SK-N-DZ (cell line): ENCODE measurements around the gene BAG5. TPM values are rescaled to one million over a fixed set of nuclear protein-coding genes. Genes with fewer than 3 reads are reported as not detected.
"Not testable (repeated sequence)": the region's sequence is repeated elsewhere in the genome, so short reads cannot be mapped to it uniquely, and the experiment has no call there.

Source experiments
- DNase-seq: peaks from one replicate; pipeline ENCODE4 v3.0.0-alpha.2; 2015; ENCODE audit warnings: low spot score
- polyA plus RNA-seq, 2 experiments: library from polyadenylated mRNA; depleted of rRNA; stranded (reverse); fragments of >200 nt; gene quantifications; 2 replicates each; pipeline ENCODE4 v1.2.3, GENCODE V29; 2014

BAG5 gene, protein sequence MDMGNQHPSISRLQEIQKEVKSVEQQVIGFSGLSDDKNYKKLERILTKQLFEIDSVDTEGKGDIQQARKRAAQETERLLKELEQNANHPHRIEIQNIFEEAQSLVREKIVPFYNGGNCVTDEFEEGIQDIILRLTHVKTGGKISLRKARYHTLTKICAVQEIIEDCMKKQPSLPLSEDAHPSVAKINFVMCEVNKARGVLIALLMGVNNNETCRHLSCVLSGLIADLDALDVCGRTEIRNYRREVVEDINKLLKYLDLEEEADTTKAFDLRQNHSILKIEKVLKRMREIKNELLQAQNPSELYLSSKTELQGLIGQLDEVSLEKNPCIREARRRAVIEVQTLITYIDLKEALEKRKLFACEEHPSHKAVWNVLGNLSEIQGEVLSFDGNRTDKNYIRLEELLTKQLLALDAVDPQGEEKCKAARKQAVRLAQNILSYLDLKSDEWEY
- 10.6 and 12.5 TPM in 2 replicates for polyA plus RNA-seq (2014; cell fraction: cytosol; rRNA removed)
- polyA plus RNA-seq (2014; cell fraction: nucleus; rRNA removed): 6.9 and 7.6 TPM in 2 replicates

DNA sequence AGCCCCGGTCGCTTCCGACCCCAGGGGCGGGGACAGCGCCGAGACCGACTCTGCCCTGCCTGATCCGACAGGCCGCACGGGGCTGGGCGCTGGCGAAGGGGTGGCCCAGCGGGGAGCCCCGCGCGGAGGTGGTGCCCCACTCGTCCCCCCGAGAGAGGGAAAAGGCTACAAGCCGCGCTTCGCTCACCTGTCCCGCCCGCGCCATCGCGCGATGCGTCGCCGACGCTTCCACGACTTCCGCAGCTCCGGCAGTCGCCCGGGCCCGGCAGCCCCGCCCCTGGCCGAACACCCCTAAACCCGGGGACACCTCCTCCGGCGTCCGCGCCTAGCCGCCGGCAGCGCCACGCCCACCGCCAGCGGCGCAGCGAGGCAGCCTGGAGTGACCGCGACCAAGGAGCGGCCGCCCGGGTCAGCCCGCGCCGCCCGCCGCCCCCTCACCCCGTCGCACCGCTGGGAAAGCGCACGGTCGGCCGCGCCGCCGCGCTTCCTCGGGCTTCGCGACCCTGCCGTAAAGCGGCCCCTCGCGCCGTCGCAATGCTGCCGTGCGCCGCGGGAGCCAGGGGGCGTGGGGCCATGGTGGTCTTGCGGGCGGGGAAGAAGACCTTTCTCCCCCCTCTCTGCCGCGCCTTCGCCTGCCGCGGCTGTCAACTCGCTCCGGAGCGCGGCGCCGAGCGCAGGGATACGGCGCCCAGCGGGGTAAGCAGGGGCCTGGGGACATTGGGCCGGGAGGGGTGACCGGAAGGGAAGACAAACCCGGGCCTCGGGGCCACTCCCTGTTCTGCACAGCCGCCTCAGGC lies at the start of gene BAG5, which contains the start of gene COA8:
BAG5 (minus strand) TSS at position 229 of the 797 bp plus-strand sequence. CDS start 1,493 bp downstream, outside the sequence.
COA8 (plus strand) TSS at position 532 of the 797 bp plus-strand sequence; CDS start at position 574, 42 bp downstream.
- peak; percentile 72 for DNase-seq

DNA sequence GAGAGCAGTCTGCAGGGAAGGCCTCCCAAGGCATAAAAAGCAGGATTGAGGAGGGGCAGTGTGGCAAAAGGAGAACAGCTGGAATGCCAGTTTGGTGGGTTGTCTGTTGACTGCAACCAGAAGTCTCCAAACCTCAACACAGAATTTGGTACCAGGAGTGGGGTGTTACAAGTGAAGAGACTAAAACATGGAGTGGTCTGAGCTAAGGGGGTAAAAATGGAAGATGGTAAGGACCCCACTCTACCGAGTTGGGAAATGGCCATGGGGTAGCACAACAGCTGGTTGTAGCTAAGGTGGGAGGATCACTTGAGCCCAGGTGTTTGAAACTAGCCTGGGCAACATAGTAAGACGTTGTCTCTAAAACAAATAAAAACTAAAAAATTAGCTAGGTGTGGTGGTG lies 48.8 kb upstream of the BAG5 start:
- no peak for DNase-seq

DNA sequence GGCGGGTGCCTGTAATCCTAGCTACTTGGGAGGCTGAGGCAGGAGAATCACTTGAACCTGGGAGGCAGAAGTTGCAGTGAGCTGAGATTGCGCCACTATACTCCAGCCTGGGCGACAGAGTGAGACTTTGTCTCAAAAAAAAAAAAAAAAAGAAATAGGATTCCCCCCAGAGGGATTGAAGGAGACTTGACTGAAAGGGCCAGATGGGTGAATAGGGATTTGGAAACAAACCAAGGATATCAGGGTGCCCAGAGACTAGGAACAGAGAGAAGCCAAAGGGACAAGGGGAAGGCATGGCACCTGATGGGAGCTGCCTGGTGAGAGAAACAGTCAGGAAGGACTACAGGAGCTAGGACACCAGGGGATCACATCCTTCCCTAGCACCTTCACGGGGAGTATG lies 46.6 kb upstream of the BAG5 start:
- DNase-seq: not testable (repeated sequence)

DNA sequence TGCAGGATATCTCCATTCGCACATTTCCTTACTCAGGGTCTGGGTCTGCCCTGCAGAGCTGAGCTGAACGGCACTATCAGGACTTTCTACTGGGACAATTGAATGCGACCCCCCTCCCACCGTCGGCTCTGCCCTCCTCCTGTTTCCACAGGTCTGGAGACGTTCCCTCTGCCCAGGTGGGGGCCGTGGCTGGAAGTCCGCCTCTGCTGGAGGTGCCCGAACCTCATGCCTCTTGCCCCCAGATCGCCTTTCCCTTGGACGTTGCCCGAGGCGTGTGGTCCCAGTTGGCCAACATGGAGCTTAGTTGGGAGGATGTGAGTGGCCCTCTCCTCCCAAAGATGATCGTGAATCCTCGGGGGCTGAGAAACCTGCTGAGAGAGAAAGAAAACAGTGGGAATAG lies 45.4 kb upstream of the BAG5 start:
- DNase-seq: no peak

DNA sequence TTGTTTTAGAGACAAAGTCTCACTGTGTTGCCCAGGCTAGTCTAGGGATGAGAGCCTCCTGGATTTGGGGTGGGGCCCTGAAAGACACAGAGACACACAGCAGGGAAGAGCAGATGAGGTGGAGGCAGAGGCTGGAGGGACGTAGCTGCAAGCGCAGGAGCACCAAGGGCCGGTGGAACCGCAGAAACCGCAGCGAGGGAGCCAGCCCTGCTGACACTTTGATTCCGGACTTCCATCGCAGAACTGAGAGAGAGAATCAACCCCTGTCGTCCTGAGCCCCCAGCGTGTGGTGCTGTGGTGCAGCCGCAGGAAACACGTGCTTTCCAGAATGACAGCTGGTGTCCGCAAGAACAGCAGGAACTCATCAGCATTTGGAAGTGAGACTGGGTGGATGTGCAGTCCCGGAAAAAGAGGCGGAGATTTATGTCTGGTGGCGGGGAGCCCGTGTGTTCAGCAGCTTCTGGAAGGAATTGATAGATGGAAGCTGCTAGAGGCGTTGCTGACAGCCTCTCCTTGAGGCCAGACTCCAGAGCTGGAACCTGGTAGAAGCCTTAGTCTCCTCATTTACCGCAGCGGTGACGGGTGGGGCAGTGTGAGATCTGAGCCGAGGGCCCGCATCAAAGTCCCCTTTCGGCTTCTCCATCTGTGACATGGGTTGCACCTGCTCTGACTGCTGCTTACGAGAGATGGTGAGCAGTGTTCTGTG lies 44.7 kb upstream of the BAG5 start:
- peak; percentile 62 for DNase-seq

DNA sequence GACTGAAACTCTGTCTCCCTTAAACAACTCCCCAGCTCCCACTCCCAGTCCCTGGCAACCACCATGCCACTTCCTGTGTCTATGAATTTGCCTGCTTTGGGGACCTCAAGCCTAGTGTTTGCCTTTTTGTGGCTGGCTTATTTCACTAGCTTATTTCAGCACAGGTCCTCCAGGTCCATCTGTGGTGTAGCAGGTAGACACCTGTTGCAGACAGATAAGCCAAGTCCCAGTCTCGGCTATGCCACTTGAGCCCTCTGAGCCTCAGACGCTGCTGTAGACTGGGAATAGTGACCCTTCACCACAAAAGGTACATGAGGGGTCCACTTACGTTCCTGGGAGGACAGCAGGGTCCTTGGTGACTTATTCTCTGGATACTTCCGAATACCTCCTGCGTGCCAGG lies 42.2 kb upstream of the BAG5 start:
- no peak for DNase-seq

DNA sequence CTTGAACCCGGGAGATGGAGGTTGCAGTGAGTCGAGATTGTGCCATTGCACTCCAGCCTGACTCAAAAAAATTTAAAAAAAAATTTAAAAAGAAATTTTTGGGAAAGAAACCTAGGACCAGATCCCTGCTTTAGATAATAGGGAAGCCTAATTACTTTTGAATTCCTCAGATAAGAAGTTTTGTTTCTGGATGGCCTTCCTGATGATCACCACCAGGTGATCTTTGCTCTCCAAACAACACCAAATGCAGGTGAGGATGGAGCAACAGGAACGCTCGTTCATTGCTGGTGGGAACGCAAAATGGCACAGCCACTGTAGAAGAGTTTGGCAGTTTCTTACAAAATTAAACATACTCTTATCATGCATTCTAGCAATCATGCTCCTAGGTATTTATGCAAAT lies 38.0 kb upstream of the BAG5 start:
- no peak for DNase-seq

DNA sequence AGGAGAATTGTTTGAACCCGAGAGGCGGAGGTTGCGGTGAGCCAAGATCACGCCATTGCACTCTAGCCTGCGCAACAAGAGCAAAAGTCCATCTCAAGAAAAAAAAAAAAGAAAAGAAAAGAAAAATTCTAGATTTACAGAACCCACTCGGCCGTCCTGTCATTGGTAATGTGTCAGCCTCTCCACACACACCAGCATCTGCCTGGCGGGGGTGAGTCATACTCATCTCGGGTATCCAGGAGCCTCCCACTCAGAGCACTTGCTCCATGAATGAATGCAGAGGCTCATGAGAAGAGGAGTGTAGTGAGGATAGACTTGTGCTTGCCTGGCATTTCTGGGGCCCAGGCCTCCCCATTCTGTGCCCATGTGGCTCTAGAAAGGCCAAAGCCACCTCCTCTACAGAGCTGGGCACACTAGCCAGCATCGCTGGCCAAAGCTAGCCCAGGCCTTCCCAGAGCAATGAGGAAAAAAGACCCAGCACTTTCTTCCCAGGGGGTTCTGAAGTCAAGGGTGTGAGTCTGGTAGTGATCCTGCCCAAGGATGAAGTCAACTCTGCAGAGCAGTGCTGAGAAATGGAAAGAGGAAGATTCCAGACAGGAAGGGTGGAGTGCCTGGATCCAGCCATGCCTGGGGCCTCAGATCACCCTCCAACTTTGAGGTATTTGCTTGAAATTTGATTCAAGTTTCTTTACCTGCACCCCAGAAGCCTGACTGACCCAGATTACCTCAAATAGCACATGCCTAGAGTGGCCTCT lies 35.3 kb upstream of the BAG5 start:
- DNase-seq: no peak

DNA sequence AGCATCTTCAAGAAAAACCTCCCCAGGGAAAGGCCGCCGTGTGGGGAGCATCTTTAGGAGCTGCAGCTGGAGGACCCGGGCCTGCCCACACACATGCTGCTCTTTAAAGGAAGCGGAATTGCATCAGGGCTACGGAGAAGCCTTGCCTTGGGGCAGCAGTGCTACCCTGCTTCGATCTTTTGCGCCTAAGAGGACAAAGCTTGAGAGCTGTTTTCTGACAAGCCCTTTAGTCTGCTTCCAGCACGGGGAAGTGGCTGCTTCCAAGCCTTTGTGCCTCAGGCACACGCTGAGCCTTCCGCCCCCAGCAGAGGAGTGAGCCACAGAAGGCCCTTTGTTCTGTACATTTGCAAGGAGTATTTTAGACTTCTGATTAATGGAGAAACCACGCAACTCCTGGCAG lies 31.8 kb upstream of the BAG5 start:
- DNase-seq: no peak

DNA sequence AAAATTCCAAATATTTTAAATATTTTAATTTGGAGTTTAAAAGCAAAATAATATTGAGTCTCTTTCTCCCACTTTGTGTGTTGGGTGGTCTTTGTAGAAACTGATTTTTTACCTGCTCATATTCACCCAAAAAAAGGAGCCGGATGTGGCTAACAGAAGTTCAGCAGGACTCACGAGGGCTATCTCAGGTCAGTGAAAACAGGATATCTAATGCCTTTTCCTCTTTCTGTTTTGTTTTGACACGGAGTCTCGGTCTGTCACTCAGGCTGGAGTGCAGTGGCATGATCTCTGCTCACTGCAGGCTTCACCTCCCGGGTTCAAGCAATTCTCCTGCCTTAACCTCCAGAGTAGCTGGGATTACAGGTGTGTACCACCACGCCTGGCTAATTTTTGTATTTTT lies 31.1 kb upstream of the BAG5 start:
- no peak for DNase-seq

DNA sequence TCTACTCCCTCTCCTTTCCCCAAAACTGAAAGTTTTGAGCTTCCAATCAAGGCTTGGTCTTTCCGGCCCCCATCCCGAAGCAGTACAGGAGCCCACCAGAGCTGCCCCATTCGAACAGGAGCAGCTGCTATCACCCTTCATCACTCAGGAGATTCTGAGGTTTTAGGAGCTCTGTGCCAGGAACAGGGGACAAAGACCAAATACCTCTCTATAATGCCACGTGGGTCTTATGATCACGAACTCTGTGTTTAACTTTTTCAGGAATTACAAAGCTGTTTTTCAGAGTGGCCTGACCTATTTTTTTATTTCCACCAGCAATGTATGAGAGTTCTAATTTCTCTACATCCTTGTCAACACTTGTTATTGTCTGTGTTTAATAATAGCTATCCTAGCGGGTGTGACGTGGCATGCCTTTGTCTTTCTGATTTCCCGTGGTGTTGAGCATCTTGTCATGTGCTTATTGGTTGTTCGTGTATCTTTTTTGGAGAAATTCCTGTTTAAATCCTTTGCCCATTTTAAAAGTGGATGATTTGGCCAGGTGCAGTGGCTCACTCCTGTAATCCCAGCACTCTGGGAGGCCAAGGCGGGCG lies 22.0 kb upstream of the BAG5 start:
- no peak for DNase-seq

DNA sequence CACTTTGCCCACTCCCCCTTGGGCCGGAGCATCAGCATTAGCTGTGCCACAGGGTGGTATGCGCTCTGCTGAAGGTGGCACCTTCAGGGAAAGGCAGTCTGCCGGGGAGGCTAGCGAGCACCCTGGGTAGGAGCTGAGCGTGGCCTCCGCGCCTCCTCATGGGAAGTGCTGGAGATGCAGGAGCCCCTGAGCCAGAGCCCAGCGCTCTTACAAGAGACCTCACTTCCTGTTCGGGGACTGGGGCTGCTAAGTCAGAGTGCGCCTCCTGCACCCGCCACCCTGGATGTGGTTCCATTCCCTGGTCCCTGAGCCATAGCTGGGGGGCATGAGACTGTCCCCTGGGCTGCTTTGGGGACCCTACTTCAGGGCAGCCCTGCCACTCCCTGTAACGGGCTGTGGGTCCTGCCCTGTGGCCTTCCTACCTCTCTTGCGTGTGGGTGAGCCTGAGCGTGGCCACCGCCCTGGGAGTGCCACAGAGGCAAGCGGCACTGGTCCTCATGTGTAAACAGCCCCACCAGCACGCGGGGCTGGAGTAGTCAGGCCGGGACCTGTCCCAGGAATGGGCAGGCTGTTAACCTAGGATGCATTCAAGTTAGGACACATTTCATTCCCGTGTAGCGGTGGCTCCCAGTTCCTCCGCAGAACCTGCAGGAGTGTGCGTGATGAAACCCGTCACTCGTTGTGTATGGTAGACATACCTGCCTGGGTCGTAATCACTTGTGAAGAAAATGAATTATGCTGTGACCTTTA lies 19.7 kb upstream of the BAG5 start:
- DNase-seq: no peak

DNA sequence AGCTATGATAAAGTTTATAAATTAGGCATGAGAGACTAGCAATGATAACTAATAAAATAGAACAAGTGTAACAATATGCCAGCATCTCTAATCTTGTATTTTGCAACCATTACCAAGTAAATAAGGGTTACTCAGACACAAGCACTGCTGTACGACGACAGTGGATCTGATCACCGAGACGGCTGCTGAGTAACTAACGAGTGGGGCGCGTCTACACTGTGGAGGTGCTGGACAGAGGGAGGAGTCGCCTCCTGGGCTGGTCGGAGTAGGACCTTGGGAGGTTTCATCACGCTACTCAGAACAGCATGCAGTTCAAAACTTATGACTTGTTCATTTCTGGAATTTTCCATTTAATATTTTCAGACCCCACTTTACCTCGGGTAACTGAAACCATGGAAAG lies 18.7 kb upstream of the BAG5 start:
- no peak for DNase-seq

DNA sequence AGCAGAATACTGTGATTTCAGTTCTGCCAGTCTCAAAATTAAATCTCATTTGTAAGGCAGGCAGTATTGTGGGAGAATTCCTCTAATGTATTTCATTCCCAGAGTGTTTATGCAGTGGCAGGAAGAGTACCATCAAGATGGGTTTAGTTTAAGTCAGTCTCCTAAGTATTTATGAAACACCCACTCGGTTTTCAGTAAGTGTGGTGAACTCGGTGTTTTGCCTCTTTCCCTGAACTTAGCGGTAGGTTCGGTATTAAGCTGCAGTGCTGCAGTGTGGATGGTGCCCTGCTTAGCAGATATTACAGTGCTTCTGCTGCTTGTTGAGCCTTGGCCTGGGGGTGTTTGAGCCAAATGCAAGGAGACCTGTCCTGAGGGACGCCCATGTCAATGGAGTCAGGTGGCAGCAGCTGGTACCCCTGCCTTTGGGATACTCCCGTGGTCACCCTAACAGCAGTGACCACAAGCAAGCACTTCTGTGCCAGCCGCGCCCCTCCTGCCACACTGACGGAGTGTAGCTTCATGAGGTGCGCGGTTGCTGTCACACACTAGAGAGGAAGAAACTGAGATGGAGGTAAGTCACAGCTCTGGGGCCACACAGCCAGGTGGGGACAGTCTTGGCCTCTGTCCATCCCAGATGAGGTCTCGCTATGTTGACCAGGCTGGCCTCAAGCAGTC lies 16.1 kb upstream of the BAG5 start:
- DNase-seq: no peak

DNA sequence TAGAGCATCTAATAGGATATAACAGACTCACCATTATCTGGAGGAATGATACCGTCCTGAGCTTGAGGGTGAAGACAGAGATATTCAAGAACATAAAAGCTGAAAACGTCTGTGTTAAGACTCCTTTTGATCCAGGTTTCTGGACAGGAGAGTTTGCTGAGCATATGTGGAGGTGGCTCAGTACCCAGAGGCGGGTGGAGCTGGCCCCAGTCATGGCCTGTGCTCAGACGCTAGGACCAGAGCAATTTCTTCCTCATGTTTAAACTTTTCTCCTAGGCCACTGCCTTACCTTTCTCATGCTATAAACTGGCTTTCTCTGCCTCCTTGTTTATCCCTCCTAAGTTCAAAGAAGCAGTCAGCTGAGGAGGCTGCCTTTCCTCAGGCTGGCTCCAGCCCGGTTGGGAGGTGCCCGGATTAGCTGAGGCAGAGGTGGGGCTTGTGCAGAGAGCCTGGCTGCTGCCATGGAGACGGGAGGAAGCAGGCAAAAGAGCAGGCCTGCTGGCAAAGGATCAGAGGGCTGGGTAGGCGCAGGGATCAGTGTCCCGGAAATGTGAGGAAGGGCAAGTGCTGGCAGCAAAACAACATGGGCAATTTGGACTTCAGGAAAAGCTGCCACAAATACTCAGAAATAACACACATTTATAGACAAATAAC lies 14.0 kb upstream of the BAG5 start:
- DNase-seq: no peak

DNA sequence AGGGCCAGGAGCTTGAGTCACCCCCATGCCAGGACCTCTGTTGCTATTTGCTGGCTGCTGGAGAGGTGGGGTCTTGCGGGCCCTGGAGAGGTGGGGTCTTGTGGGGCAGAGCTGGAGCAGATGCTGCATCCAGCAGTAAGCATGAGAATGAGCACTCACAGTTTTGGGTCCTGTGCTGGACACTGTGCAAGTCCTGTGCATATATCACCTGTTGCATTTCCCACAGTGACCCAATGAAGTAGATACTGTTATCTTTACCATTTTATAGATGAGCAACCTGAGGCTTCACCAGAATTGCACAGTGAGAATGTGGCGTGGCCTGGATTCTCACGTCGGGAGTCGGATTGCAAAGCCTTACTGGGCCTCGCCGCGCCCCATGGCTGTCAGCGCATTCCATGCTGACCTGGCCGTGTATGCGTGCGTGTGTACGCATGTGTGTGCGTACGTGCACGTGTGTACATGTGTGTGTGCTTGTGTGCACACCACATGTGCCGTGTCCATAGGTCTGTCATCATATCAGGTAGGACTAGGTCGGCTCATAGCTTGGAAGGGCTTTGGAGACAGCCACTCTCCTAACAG lies 12.3 kb upstream of the BAG5 start:
- no peak for DNase-seq

DNA sequence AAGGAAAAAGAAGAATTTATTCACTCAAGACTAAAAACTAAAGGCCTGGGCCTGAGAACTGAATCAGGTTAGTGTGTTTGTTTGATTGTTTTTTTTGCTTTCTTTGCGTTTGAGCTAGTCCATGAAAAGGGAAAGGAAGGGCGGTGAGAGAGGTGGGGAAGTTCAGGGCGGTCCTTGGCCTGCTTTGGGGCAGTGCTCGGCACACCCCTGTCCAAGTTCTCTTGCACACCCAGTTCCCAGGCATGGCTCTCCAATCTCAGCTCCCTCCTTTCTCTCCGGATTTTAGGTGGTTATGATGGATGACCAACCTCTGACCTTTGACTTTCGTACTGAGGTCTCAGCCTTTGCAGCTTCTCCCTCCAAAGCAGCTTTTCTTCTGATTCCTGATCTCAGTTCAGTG lies 11.6 kb upstream of the BAG5 start:
- no peak for DNase-seq

DNA sequence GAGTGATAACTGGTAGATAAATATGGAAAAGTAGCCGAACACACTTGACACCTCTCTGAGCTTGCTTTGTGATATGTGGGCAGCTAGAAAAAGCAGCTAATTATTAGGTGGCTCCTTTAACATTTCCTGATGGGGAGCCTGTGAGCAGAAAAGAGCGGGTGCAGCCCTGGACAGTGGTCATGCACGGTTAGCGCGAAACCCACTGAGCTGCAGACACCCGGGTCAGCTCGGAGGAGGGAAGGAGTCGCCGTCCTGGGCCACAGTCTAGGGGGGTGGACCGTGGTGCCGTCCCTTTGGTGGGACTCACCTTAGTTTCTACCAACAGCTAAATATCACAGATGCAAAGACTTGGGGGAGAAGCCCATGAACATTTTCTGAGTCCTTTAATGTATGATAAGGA lies 7.0 kb upstream of the BAG5 start:
- DNase-seq: no peak

DNA sequence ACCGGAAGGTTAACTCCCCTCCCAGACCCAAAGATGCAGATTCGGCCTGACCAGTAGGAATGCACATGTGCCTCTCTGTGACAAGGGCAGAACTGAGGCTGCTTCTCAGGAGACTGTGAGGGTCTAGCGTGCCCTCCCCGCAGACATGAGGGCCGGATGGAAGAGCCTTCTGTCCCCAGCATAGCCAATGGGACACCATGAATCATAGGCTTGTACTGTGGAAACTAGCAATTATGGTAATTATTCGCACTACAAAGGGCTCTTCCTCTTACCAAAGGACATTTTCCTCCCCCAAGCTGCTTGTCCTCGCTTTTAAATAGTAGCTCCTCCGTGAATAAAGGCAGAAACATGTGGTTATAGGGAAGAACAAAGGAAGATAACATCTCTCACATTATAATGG lies 6.5 kb upstream of the BAG5 start:
- no peak for DNase-seq
